HepG2 (cell line): ENCODE results near the gene AGAP3. TPM values are rescaled to one million over a fixed set of nuclear protein-coding genes. Genes with fewer than 3 reads are reported as not detected.
A peak's percentile ranks its signal among the peaks of the same experiment; 100 is the strongest.

Experiments used
- ATAC-seq: fragments of 200-7000 bp; cut with Tn5 transposase; 3 replicates; pipeline ENCODE4 v1.9.1; 2020; ENCODE audit warnings: mild to moderate bottlenecking, moderate library complexity
- BruUV-seq: library from RNA; stranded (reverse); fragments of 400-500 nt; replicated peaks from 2 replicates; lab custom pipeline; 2021; lab: Mats Ljungman, UMichigan
- CTCF ChIA-PET: fragments of 300-600 bp; formaldehyde crosslinking; extraction: SDS; loops from one replicate; lab custom pipeline; 2021; ENCODE audit warnings: low total read pairs, inconsistent platforms, low intra/inter-chr PET ratio; lab: Yijun Ruan, JAX
- POLR2A ChIA-PET: fragments of 350-600 bp; sonication (Branson Sonifier 250); formaldehyde crosslinking; loops from one replicate; lab custom pipeline; 2020; ENCODE audit warnings: antibody characterized with exemption, inconsistent platforms; lab: Yijun Ruan, JAX
- DNase-seq: peaks from one replicate; pipeline ENCODE4 v3.0.0-alpha.2; 2015; ENCODE audit warnings: low spot score
- FAIRE-seq: peaks from 3 replicates; lab custom pipeline; 2011; peaks lifted over from hg19 to GRCh38; lab: Jason Lieb, UNC
- H2AFZ ChIP-seq: one replicate; pipeline ENCODE4 v1.6.1; 2011; ENCODE audit warnings: low read length, inconsistent platforms
- H3K27ac ChIP-seq: fragments of 300-600 bp; 3 replicates; pipeline ENCODE4 v1.8.0; 2011; ENCODE audit warnings: mixed run types, mild to moderate bottlenecking, mixed read lengths, low read length, inconsistent platforms; ENCODE audit not compliant: insufficient read depth; ENCODE audit errors: extremely low read length
- H3K27me3 ChIP-seq, 2 experiments: fragments of 200-600 bp in 1 of 2; 2 replicates in 1 of 2; 3 replicates in 1 of 2; pipeline versions ENCODE4 v1.6.0 to v1.8.0; 2011; ENCODE audit warnings: low read length in 2 of 2, mild to moderate bottlenecking in 2 of 2, moderate library complexity in 2 of 2, inconsistent platforms in 1 of 2; ENCODE audit not compliant: insufficient read depth in 2 of 2, control insufficient read depth in 1 of 2
- H3K36me3 ChIP-seq, 2 experiments: fragments of 200-600 bp in 1 of 2; replicated peaks in 1 of 2; 2 replicates in 1 of 2; 3 replicates in 1 of 2; pipeline versions ENCODE4 v1.5.1 to v1.8.0; 2011; ENCODE audit warnings: low read length in 2 of 2, inconsistent platforms in 1 of 2; ENCODE audit not compliant: insufficient read depth in 2 of 2, control insufficient read depth in 1 of 2
- H3K4me1 ChIP-seq: 2 replicates; pipeline ENCODE4 v1.5.1; 2012; ENCODE audit warnings: low read length, inconsistent platforms; ENCODE audit not compliant: insufficient read depth
- H3K4me2 ChIP-seq: 2 replicates; pipeline ENCODE4 v1.6.0; 2011; ENCODE audit warnings: low read depth, low read length, inconsistent platforms
- H3K4me3 ChIP-seq, 3 experiments: fragments of 200-600 bp in 1 of 3; sonication (generic), shearing (Covaris generic) in 1 of 3; replicated peaks in 1 of 3; 2 replicates each; pipeline ENCODE4 v1.5.1; 2011 to 2016; ENCODE audit warnings: low read length in 3 of 3, inconsistent platforms in 2 of 3, low read depth in 2 of 3, mild to moderate bottlenecking in 2 of 3, control low read depth in 1 of 3, mixed read lengths in 1 of 3; ENCODE audit not compliant: insufficient read depth in 1 of 3
- H3K79me2 ChIP-seq: one replicate; pipeline ENCODE4 v1.6.1; 2011; ENCODE audit warnings: low read length, inconsistent platforms; ENCODE audit not compliant: insufficient read depth
- H3K9ac ChIP-seq: 2 replicates; pipeline ENCODE4 v1.6.0; 2011; ENCODE audit warnings: mild to moderate bottlenecking, low read depth, low read length, inconsistent platforms; ENCODE audit not compliant: insufficient read depth
- H3K9me3 ChIP-seq: 2 replicates; pipeline ENCODE4 v1.5.1; 2012; ENCODE audit warnings: mild to moderate bottlenecking, low read length
- H4K20me1 ChIP-seq: 2 replicates; pipeline ENCODE4 v1.6.0; 2011; ENCODE audit warnings: inconsistent platforms, mild to moderate bottlenecking, low read length, moderate library complexity; ENCODE audit not compliant: insufficient read depth
- ATF7-NPFF ChIP-seq: sonication (generic); formaldehyde crosslinking; IDR thresholded peaks from 2 replicates; pipeline ENCODE4 v1.8.1; 2023; ENCODE audit warnings: mild to moderate bottlenecking, low read depth, missing genetic modification reagents, moderate library complexity
- RBM22 ChIP-seq: fragments of 200-400 bp; formaldehyde crosslinking; optimal IDR thresholded peaks from 2 replicates; pipeline ENCODE3; 2017; ENCODE audit warnings: mild to moderate bottlenecking, low read length, moderate library complexity
- ZBTB33 ChIP-seq: sonication (generic); formaldehyde crosslinking; IDR thresholded peaks from 2 replicates; pipeline ENCODE4 v1.4.0; 2020; ENCODE audit warnings: missing genetic modification reagents
- ZNF552 ChIP-seq: sonication (generic); formaldehyde crosslinking; IDR thresholded peaks from 2 replicates; pipeline ENCODE4 v1.9.0; 2022; ENCODE audit warnings: missing genetic modification reagents, mild to moderate bottlenecking, borderline replicate concordance
- WGBS: methylation state at CpG from one replicate; pipeline ENCODE4 v1.1.6; 2017; ENCODE audit warnings: low lambda C conversion rate; 5-methylcytosine and 5-hydroxymethylcytosine counted together
- in situ Hi-C: cut with HindIII; loops from 2 replicates; pipeline ENCODE4 v1.10.0; 2017; ENCODE audit warnings: low pct_unique_long_range_greater_than_20kb; ENCODE audit not compliant: extremely low pct_ligation_motif_present
- intact Hi-C: fragments of 100-400 bp; cut with micrococcal nuclease; formaldehyde crosslinking; loops from one replicate; pipeline ENCODE4 v1.10.0; 2022; ENCODE audit not compliant: unreplicated experiment
- polyA plus RNA-seq, 8 experiments: library from polyadenylated mRNA; depleted of rRNA in 3 of 8; stranded (reverse) in 7 of 8; unstranded in 1 of 8; fragments of >200 nt; fragmentation: Illumina TruSeq in 4 of 8; extraction: Trizol in 4 of 8; gene quantifications; 2 replicates each; pipeline versions ENCODE4 v1.2.1 to v1.2.3, GENCODE V29; 2011 to 2016; ENCODE audit warnings: low read depth in 4 of 8, missing spikeins in 1 of 8, mixed read lengths in 1 of 8; ENCODE audit not compliant: insufficient read depth in 1 of 8
- total RNA-seq, 5 experiments: library from RNA; depleted of rRNA; stranded (reverse); fragments of >200 nt; fragmentation: Illumina TruSeq; extraction: Trizol; gene quantifications; 2 replicates each; pipeline ENCODE4 v1.2.3, GENCODE V29; 2016; ENCODE audit warnings: low read depth in 1 of 5
- TF ChIP-seq, protein P1 (sequence below): sonication (generic); formaldehyde crosslinking; IDR thresholded peaks from 2 replicates; pipeline ENCODE4 v1.5.0; 2020; ENCODE audit warnings: missing genetic modification reagents

Gene AGAP3
- total and polyA plus RNA-seq, 2 of the 13 experiments (the other 11 are each of a cell fraction or from before 2014, with no cell fraction given), result 31.3 to 61.4 TPM

- FAIRE-seq (no peak), DNase-seq (no peak), ATAC-seq (no peak)
- TF ChIP-seq ZNF552 (CRISPR knock-in tag) (no peak), RBM22 (peak; percentile 14), ATF7-NPFF (CRISPR knock-in tag) (no peak)
- in situ Hi-C loops (no loop called here), intact Hi-C loops (loop anchor here (10.0 kb wide), 1 partner anchor 169 kb away; no protein-coding TSS in a partner anchor)
- POLR2A ChIA-PET, result no interaction called here
- CTCF ChIA-PET, result no interaction called here
- H3K79me2 ChIP-seq, result no peaks in the 10 kb centered on the region
- H3K27ac ChIP-seq, result no peak overlapping the region
- H2AFZ ChIP-seq, result no peak overlapping the region
- H3K4me3 ChIP-seq, result no peak overlapping the region
- no peak overlapping the region for H3K9ac ChIP-seq
- H3K4me2 ChIP-seq, result no peak overlapping the region
- WGBS, result 97% methylated on average over 30 of the region's 33 CpGs
- no peaks in the 10 kb centered on the region for H3K4me1 ChIP-seq
- no TSS peak for BruUV-seq
- H3K9me3 ChIP-seq, result no peaks in the 10 kb centered on the region
- H4K20me1 ChIP-seq, result no peaks in the 10 kb centered on the region
- H3K36me3 ChIP-seq, result peaks cover 17 to 70% of the 10 kb centered on the region in 2 experiments
- no peaks in the 10 kb centered on the region for H3K27me3 ChIP-seq
Observed at GRCh38 chr7:151135866-151136843, 49.9 kb downstream of the AGAP3 start.

DNA sequence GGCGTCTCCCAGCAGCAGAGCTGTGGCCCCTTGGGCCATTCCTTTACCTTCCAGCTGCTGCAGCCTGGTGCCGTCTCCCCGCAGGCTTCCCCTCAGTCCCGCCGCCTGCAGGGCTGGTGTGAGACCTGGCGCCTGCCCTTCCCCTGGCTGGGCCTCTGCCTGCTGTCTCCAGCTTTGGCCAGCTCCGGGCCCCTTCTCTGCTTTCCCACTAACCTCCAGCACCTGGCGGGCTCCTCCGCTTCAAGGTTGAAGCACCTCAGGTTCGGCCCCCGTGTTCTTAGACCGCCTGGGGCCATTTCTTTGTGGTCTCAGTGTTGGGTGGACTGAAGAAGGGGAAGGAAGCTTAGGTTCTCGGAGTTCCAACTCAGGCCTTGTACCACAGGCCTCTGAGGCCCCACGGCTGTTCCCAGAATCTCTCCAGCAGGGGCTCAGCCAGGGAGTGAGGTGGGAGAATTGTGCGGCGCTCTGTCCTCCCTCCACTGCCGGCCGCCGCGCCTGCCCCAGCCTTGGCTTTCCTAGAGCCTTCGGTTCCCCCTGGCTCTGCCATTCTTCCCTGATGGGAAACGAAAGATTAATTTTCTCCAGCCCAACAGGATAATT is 50.9 kb downstream of the AGAP3 start:
- ATAC-seq, result no peak
- Histone ChIP-seq H3K4me3 (no peak overlapping the region), H3K36me3 (peaks cover 19 to 70% of the 10 kb centered on the region in 2 experiments), H2AFZ (no peak overlapping the region), H3K9ac (no peak overlapping the region), H3K4me2 (no peak overlapping the region), H3K79me2 (no peaks in the 10 kb centered on the region), H3K27me3 (no peaks in the 10 kb centered on the region), H3K9me3 (no peaks in the 10 kb centered on the region), H3K27ac (no peak overlapping the region), H4K20me1 (no peaks in the 10 kb centered on the region), H3K4me1 (no peaks in the 10 kb centered on the region)
- no peak for FAIRE-seq
- no TSS peak for BruUV-seq
- DNase-seq, result no peak
- ChIA-PET POLR2A (no interaction called here), CTCF (no interaction called here)
- TF ChIP-seq, protein P1, sequence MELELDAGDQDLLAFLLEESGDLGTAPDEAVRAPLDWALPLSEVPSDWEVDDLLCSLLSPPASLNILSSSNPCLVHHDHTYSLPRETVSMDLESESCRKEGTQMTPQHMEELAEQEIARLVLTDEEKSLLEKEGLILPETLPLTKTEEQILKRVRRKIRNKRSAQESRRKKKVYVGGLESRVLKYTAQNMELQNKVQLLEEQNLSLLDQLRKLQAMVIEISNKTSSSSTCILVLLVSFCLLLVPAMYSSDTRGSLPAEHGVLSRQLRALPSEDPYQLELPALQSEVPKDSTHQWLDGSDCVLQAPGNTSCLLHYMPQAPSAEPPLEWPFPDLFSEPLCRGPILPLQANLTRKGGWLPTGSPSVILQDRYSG, result no peak
- peak; percentile 77 for TF ChIP-seq ZBTB33 (CRISPR knock-in tag)
- in situ Hi-C loops (no loop called here), intact Hi-C loops (loop anchor here (10.0 kb wide), 1 partner anchor 168 kb away; no protein-coding TSS in a partner anchor)
- 96% methylated on average over 20 of the region's 22 CpGs for WGBS
